GM12875 (cell line): ENCODE results near the gene GTF3C1.

ENCODE experiments used
- H3K4me3 ChIP-seq: one replicate; pipeline ENCODE4 v1.5.1; 2011; ENCODE audit warnings: low read depth, low read length, control low read depth
- CTCF ChIP-seq: IDR thresholded peaks from 2 replicates; pipeline ENCODE4 v1.5.1; 2011; ENCODE audit warnings: low read depth, mild to moderate bottlenecking, control low read depth, inconsistent platforms, low read length, moderate library complexity, borderline replicate concordance; ENCODE audit not compliant: insufficient read depth

GTF3C1 gene

GRCh38 chr16:27481282-27481934, 68.3 kb downstream of the GTF3C1 start:
- no peak overlapping the region for H3K4me3 ChIP-seq
- no peak for TF ChIP-seq CTCF

GRCh38 chr16:27480761-27481160, 69.0 kb downstream of the GTF3C1 start:
- TF ChIP-seq CTCF, result no peak
- no peak overlapping the region for H3K4me3 ChIP-seq

GRCh38 chr16:27476240-27476639, 73.5 kb downstream of the GTF3C1 start:
- no peak overlapping the region for H3K4me3 ChIP-seq
- no peak for TF ChIP-seq CTCF

- H3K4me3 ChIP-seq, result no peak overlapping the region
- TF ChIP-seq CTCF, result no peak
Measured at GRCh38 chr16:27475561-27475960, 74.2 kb downstream of the GTF3C1 start.

- TF ChIP-seq CTCF, result no peak
Measured at GRCh38 chr16:27474921-27475320, 74.8 kb downstream of the GTF3C1 start.

GRCh38 chr16:27474041-27474440, 75.7 kb downstream of the GTF3C1 start:
- TF ChIP-seq CTCF, result no peak

More at GRCh38 chr16:27474921-27475320, 74.8 kb downstream of the GTF3C1 start:
- H3K4me3 ChIP-seq, result no peak overlapping the region

GRCh38 chr16:27473101-27473900, 76.4 kb downstream of the GTF3C1 start:
- no peak for TF ChIP-seq CTCF
- no peak overlapping the region for H3K4me3 ChIP-seq

More at GRCh38 chr16:27474041-27474440, 75.7 kb downstream of the GTF3C1 start:
- H3K4me3 ChIP-seq, result no peak overlapping the region
